CD4-positive, alpha-beta T cell treated with Interleukin-4 for 1 hour (primary cell): ENCODE measurements around the gene PARD3B.

Experiments used
- DNase-seq, 2 donors: peaks; one replicate each; pipeline ENCODE4 v3.0.0-alpha.2; 2020 to 2022

Gene PARD3B

GRCh38 chr2:205169464-205169863 is 624.2 kb downstream of the PARD3B start:
- no peak for DNase-seq

GRCh38 chr2:205170399-205170798 is 625.1 kb downstream of the PARD3B start:
- no peak for DNase-seq

- no peak for DNase-seq
Observed at GRCh38 chr2:205171261-205171940, 626.1 kb downstream of the PARD3B start.

GRCh38 chr2:205175831-205176230 is 630.6 kb downstream of the PARD3B start:
- no peak for DNase-seq

GRCh38 chr2:205176546-205176945 is 631.3 kb downstream of the PARD3B start:
- no peak for DNase-seq

GRCh38 chr2:205177546-205177945 is 632.3 kb downstream of the PARD3B start:
- DNase-seq = no peak

- no peak for DNase-seq
Observed at GRCh38 chr2:205180730-205181129, 635.5 kb downstream of the PARD3B start.

GRCh38 chr2:205187731-205188130 is 642.5 kb downstream of the PARD3B start:
- DNase-seq = no peak

- no peak for DNase-seq
Observed at GRCh38 chr2:205188239-205189138, 643.2 kb downstream of the PARD3B start.

GRCh38 chr2:205189301-205189700 is 644.0 kb downstream of the PARD3B start:
- DNase-seq = no peak

- DNase-seq = no peak
Observed at GRCh38 chr2:205190528-205190927, 645.3 kb downstream of the PARD3B start.

GRCh38 chr2:205193125-205193835 is 648.0 kb downstream of the PARD3B start:
- DNase-seq = no peak

GRCh38 chr2:205193836-205194228 is 648.6 kb downstream of the PARD3B start:
- no peak for DNase-seq

GRCh38 chr2:205197468-205198139 is 652.3 kb downstream of the PARD3B start:
- DNase-seq = peak in 1 of 2 donors; percentile 25

GRCh38 chr2:205198140-205198525 is 652.9 kb downstream of the PARD3B start:
- no peak for DNase-seq

GRCh38 chr2:205199165-205199850 is 654.0 kb downstream of the PARD3B start:
- DNase-seq = no peak

- DNase-seq = no peak
Observed at GRCh38 chr2:205210494-205210893, 665.2 kb downstream of the PARD3B start.

- DNase-seq = no peak
Observed at GRCh38 chr2:205212357-205212756, 667.1 kb downstream of the PARD3B start.

- no peak for DNase-seq
Observed at GRCh38 chr2:205216092-205216491, 670.8 kb downstream of the PARD3B start.

GRCh38 chr2:205216580-205216979 is 671.3 kb downstream of the PARD3B start:
- no peak for DNase-seq

GRCh38 chr2:205217004-205217403 is 671.7 kb downstream of the PARD3B start:
- no peak for DNase-seq

- no peak for DNase-seq
Observed at GRCh38 chr2:205218056-205218455, 672.8 kb downstream of the PARD3B start.
